HepG2 (cell line): ENCODE measurements around the gene GALNT15. TPM values are rescaled to one million over a fixed set of nuclear protein-coding genes. Genes with fewer than 3 reads are reported as not detected.

Source experiments
- BORCS8-MEF2B ChIP-seq: sonication (generic); formaldehyde crosslinking; IDR thresholded peaks from 2 replicates; pipeline ENCODE4 v1.8.0; 2022; ENCODE audit warnings: mild to moderate bottlenecking, missing genetic modification reagents
- CBX1 ChIP-seq: IDR thresholded peaks from one replicate; pipeline ENCODE4 v1.6.1; 2016; ENCODE audit warnings: antibody characterized with exemption, low read depth
- CREM ChIP-seq, 2 experiments: sonication (generic) in 1 of 2; formaldehyde crosslinking in 1 of 2; IDR thresholded peaks; 2 replicates each; pipeline versions ENCODE4 v1.4.0 to v1.6.1; 2016 to 2020; ENCODE audit warnings: antibody characterized with exemption in 1 of 2, mild to moderate bottlenecking in 1 of 2, missing genetic modification reagents in 1 of 2
- FOSL2 ChIP-seq: sonication (generic); formaldehyde crosslinking; IDR thresholded peaks from 2 replicates; pipeline ENCODE4 v1.4.0; 2020; ENCODE audit warnings: missing genetic modification reagents
- KLF11 ChIP-seq: IDR thresholded peaks from 2 replicates; pipeline ENCODE4 v1.6.1; 2016; ENCODE audit warnings: missing compliant biosample characterization
- MTA1 ChIP-seq: sonication (generic); formaldehyde crosslinking; IDR thresholded peaks from 2 replicates; pipeline ENCODE4 v1.4.0; 2020; ENCODE audit warnings: missing genetic modification reagents, mild to moderate bottlenecking, borderline replicate concordance
- NFYC ChIP-seq: IDR thresholded peaks from 2 replicates; pipeline ENCODE4 v1.6.1; 2016; ENCODE audit warnings: missing genetic modification reagents, missing compliant biosample characterization
- RXRA ChIP-seq: sonication (generic); formaldehyde crosslinking; IDR thresholded peaks from 2 replicates; pipeline ENCODE4 v1.5.1; 2020; ENCODE audit warnings: missing genetic modification reagents
- SALL2 ChIP-seq: sonication (generic); formaldehyde crosslinking; IDR thresholded peaks from 2 replicates; pipeline ENCODE4 v1.8.1; 2023; ENCODE audit warnings: mild to moderate bottlenecking, missing genetic modification reagents, inconsistent platforms
- TCF7 ChIP-seq: sonication (generic); IDR thresholded peaks from 2 replicates; pipeline ENCODE4 v1.6.1; 2016; ENCODE audit warnings: antibody characterized with exemption, low read depth
- ZBTB42 ChIP-seq: sonication (generic); formaldehyde crosslinking; IDR thresholded peaks from 2 replicates; pipeline ENCODE4 v1.5.0; 2020; ENCODE audit warnings: mild to moderate bottlenecking, missing genetic modification reagents
- ZNF282 ChIP-seq: fragments of 450-650 bp; IDR thresholded peaks from 2 replicates; pipeline ENCODE4 v1.6.1; 2018; ENCODE audit not compliant: partially characterized antibody
- ZNF460 ChIP-seq: sonication (generic); formaldehyde crosslinking; IDR thresholded peaks from 2 replicates; pipeline ENCODE4 v1.5.1; 2020; ENCODE audit warnings: missing genetic modification reagents, mild to moderate bottlenecking, borderline replicate concordance
- ZNF552 ChIP-seq: sonication (generic); formaldehyde crosslinking; IDR thresholded peaks from 2 replicates; pipeline ENCODE4 v1.9.0; 2022; ENCODE audit warnings: missing genetic modification reagents, mild to moderate bottlenecking, borderline replicate concordance
- ZNF839 ChIP-seq: sonication (generic); formaldehyde crosslinking; IDR thresholded peaks from 2 replicates; pipeline ENCODE4 v1.4.0; 2020; ENCODE audit warnings: missing genetic modification reagents, mild to moderate bottlenecking, borderline replicate concordance
- ZSCAN31 ChIP-seq: sonication (generic); formaldehyde crosslinking; IDR thresholded peaks from 2 replicates; pipeline ENCODE4 v1.5.0; 2020; ENCODE audit warnings: low read depth, mild to moderate bottlenecking, missing genetic modification reagents
- polyA plus RNA-seq, 8 experiments: library from polyadenylated mRNA; depleted of rRNA in 3 of 8; stranded (reverse) in 7 of 8; unstranded in 1 of 8; fragments of >200 nt; fragmentation: Illumina TruSeq in 4 of 8; extraction: Trizol in 4 of 8; gene quantifications; 2 replicates each; pipeline versions ENCODE4 v1.2.1 to v1.2.3, GENCODE V29; 2011 to 2016; ENCODE audit warnings: low read depth in 4 of 8, missing spikeins in 1 of 8, mixed read lengths in 1 of 8; ENCODE audit not compliant: insufficient read depth in 1 of 8
- total RNA-seq, 5 experiments: library from RNA; depleted of rRNA; stranded (reverse); fragments of >200 nt; fragmentation: Illumina TruSeq; extraction: Trizol; gene quantifications; 2 replicates each; pipeline ENCODE4 v1.2.3, GENCODE V29; 2016; ENCODE audit warnings: low read depth in 1 of 5
- TF ChIP-seq, protein P1 (sequence below): sonication (generic); formaldehyde crosslinking; IDR thresholded peaks from 2 replicates; pipeline ENCODE4 v1.4.0; 2020; ENCODE audit warnings: missing genetic modification reagents, mild to moderate bottlenecking, borderline replicate concordance
- TF ChIP-seq, protein P2 (sequence below): sonication (generic); formaldehyde crosslinking; IDR thresholded peaks from 2 replicates; pipeline ENCODE4 v1.5.0; 2020; ENCODE audit warnings: missing genetic modification reagents, mild to moderate bottlenecking, borderline replicate concordance
- TF ChIP-seq, protein P3 (sequence below): sonication (generic); formaldehyde crosslinking; IDR thresholded peaks from 2 replicates; pipeline ENCODE4 v1.8.0; 2023; ENCODE audit warnings: mild to moderate bottlenecking, missing genetic modification reagents
- TF ChIP-seq, protein P4 (sequence below), 2 experiments: fragments of 450-650 bp in 1 of 2; sonication (generic) in 1 of 2; formaldehyde crosslinking; IDR thresholded peaks; 2 replicates each; pipeline versions ENCODE4 v1.5.0 to v1.8.0; 2020 to 2022; ENCODE audit warnings: mild to moderate bottlenecking in 1 of 2, missing genetic modification reagents in 1 of 2

GALNT15 gene
- total and polyA plus RNA-seq, 2 of the 13 experiments (the other 11 are each of a cell fraction or from before 2014, with no cell fraction given), result 0.02 to 0.04 TPM

DNA sequence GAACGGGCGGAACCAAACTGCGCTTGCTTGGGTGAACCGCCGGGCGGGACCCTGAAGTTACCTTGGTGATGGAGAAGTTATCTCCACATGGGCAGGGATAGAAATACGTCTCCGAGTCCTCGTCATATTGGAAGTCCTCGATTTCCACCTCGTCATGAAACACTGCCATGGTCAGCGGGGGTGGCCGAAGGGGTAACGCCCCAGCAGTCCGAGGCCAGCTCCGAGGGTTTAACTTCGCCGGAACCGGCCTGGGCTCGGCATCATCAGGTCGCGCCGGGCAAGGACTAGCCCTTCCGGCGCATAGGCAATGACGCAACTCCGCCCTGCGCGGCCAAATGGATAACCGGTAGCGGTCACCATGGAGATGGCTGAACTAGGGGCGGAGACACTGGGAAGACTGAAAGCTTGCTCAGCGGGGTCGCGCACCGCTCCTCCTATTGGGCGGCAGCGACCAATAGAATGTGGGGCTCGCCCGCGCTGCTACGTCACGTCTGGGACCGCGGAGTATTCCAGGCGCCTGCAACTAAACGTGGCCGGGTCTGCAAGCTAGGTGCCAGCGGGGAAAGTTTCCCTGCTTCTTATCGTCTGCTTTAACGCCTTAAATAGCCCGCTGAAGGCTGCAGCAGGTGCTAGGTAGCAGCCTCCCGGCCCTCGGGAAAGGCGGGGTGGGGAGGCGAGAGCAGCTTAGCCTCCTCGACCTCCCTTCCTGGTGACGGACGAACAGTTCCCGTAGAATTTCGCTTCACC, 90.4 kb downstream of the GALNT15 start, which contains the start of the genes DPH3 and OXNAD1 (continued):
- TF ChIP-seq, protein P1, sequence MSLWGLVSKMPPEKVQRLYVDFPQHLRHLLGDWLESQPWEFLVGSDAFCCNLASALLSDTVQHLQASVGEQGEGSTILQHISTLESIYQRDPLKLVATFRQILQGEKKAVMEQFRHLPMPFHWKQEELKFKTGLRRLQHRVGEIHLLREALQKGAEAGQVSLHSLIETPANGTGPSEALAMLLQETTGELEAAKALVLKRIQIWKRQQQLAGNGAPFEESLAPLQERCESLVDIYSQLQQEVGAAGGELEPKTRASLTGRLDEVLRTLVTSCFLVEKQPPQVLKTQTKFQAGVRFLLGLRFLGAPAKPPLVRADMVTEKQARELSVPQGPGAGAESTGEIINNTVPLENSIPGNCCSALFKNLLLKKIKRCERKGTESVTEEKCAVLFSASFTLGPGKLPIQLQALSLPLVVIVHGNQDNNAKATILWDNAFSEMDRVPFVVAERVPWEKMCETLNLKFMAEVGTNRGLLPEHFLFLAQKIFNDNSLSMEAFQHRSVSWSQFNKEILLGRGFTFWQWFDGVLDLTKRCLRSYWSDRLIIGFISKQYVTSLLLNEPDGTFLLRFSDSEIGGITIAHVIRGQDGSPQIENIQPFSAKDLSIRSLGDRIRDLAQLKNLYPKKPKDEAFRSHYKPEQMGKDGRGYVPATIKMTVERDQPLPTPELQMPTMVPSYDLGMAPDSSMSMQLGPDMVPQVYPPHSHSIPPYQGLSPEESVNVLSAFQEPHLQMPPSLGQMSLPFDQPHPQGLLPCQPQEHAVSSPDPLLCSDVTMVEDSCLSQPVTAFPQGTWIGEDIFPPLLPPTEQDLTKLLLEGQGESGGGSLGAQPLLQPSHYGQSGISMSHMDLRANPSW (CRISPR knock-in tag), result peak; percentile 74; the same call in 1 of the 2 replicates
- TF ChIP-seq NFYC (CRISPR knock-in tag), result peak; percentile 83
- peak; percentile 47 for TF ChIP-seq RXRA
- TF ChIP-seq ZNF552 (CRISPR knock-in tag), result no peak
- peak; percentile 27; the same call in 1 of the 2 replicates for TF ChIP-seq SALL2 (CRISPR knock-in tag)
- peak; percentile 56 for TF ChIP-seq FOSL2 (CRISPR knock-in tag)
- TF ChIP-seq, protein P2, sequence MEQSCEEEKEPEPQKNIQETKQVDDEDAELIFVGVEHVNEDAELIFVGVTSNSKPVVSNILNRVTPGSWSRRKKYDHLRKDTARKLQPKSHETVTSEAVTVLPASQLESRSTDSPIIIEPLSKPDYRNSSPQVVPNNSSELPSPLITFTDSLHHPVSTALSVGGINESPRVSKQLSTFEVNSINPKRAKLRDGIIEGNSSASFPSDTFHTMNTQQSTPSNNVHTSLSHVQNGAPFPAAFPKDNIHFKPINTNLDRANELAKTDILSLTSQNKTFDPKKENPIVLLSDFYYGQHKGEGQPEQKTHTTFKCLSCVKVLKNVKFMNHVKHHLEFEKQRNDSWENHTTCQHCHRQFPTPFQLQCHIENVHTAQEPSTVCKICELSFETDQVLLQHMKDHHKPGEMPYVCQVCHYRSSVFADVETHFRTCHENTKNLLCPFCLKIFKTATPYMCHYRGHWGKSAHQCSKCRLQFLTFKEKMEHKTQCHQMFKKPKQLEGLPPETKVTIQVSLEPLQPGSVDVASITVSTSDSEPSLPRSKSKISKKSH, result peak; percentile 88; the same call in 1 of the 2 replicates
- 0 out of 2 replicates have a peak, but pooled peaks have one; percentile 23 for TF ChIP-seq ZSCAN31
- no peak for TF ChIP-seq MTA1
- TF ChIP-seq ZNF839, result peak; percentile 55; the same call in 1 of the 2 replicates
- no peak for TF ChIP-seq ZBTB42 (CRISPR knock-in tag)
- peak; percentile 49 for TF ChIP-seq CBX1
- peak; percentile 100 for TF ChIP-seq CREM (IDR thresholded peaks at IDR 0.05)
- peak; percentile 98 for TF ChIP-seq CREM (CRISPR knock-in tag; IDR thresholded peaks at IDR 0.05)
- TF ChIP-seq ZNF282, result no peak
- no peak for TF ChIP-seq KLF11 (CRISPR knock-in tag)
- no peak for TF ChIP-seq ZNF460
- TF ChIP-seq TCF7, result no peak
- TF ChIP-seq BORCS8-MEF2B, result peak; percentile 54; the same call in 1 of the 2 replicates
- TF ChIP-seq, protein P3, sequence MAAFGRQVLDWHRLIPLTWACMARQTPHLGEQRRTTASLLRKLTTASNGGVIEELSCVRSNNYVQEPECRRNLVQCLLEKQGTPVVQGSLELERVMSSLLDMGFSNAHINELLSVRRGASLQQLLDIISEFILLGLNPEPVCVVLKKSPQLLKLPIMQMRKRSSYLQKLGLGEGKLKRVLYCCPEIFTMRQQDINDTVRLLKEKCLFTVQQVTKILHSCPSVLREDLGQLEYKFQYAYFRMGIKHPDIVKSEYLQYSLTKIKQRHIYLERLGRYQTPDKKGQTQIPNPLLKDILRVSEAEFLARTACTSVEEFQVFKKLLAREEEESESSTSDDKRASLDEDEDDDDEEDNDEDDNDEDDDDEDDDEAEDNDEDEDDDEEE (CRISPR knock-in tag), result 0 out of 2 replicates have a peak, but pooled peaks have one; percentile 26
- TF ChIP-seq, protein P4, sequence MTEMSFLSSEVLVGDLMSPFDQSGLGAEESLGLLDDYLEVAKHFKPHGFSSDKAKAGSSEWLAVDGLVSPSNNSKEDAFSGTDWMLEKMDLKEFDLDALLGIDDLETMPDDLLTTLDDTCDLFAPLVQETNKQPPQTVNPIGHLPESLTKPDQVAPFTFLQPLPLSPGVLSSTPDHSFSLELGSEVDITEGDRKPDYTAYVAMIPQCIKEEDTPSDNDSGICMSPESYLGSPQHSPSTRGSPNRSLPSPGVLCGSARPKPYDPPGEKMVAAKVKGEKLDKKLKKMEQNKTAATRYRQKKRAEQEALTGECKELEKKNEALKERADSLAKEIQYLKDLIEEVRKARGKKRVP (CRISPR knock-in tag; IDR thresholded peaks at IDR 0.05), result peak in 1 of 2 experiments; percentile 69; a peak in 2 of 4 replicates
